ENCODE data around the gene ACYP2. TPM values are rescaled to one million over a fixed set of nuclear protein-coding genes. Genes with fewer than 3 reads are reported as not detected.

Gene ACYP2
- total RNA-seq, 4 donors from 2014 or later, result 3.7 to 15.1 (median 5.7) TPM

GRCh38 chr2:54194761-54195750 lies 79.6 kb downstream of the ACYP2 start:
- 91 to 93% methylated on average over 8 of the region's 8 CpGs for whole genome bisulfite sequencing, 2 donors
- DNase-seq, result no peak
- TF ChIP-seq POLR2A (IDR thresholded peaks at IDR 0.05), result no peak
- no peak for TF ChIP-seq CTCF (IDR thresholded peaks at IDR 0.05)
- Histone ChIP-seq H3K27ac (no peak overlapping the region), H3K9me3 (no peaks in the 10 kb centered on the region), H3K4me1 (no peaks in the 10 kb centered on the region), H3K4me3 (no peak overlapping the region), H3K27me3 (no peaks in the 10 kb centered on the region), H3K36me3 (no peaks in the 10 kb centered on the region)
- intact Hi-C loops (cut with DNase I), result no loop called here

GRCh38 chr2:54196646-54197045 lies 81.2 kb downstream of the ACYP2 start:
- no peak overlapping the region for H3K27ac ChIP-seq
- no peak for DNase-seq
- 90 to 93% methylated on average over 5 of the region's 5 CpGs for WGBS, 2 donors
- no peaks in the 10 kb centered on the region for H3K4me1 ChIP-seq
- no peaks in the 10 kb centered on the region for H3K27me3 ChIP-seq
- intact Hi-C loops (cut with DNase I), result no loop called here
- TF ChIP-seq CTCF (IDR thresholded peaks at IDR 0.05) (no peak), POLR2A (IDR thresholded peaks at IDR 0.05) (no peak)
- H3K9me3 ChIP-seq, result no peaks in the 10 kb centered on the region
- no peaks in the 10 kb centered on the region for H3K36me3 ChIP-seq
- no peak overlapping the region for H3K4me3 ChIP-seq

GRCh38 chr2:54204476-54204875 lies 89.1 kb downstream of the ACYP2 start:
- H3K4me3 ChIP-seq, result no peak overlapping the region
- H3K4me1 ChIP-seq, result peaks cover 0 to 26% (median 4%) of the 10 kb centered on the region in 3 donors
- intact Hi-C loops (cut with DNase I), result no loop called here
- WGBS, 2 donors, result 53 to 61% methylated on average over 2 of the region's 2 CpGs
- H3K27me3 ChIP-seq, result no peaks in the 10 kb centered on the region
- TF ChIP-seq POLR2A (IDR thresholded peaks at IDR 0.05) (no peak), CTCF (IDR thresholded peaks at IDR 0.05) (no peak)
- H3K27ac ChIP-seq, result no peak overlapping the region
- no peak for DNase-seq
- no peaks in the 10 kb centered on the region for H3K9me3 ChIP-seq
- no peaks in the 10 kb centered on the region for H3K36me3 ChIP-seq

- H3K27me3 ChIP-seq, result no peaks in the 10 kb centered on the region
- DNase-seq, result no peak
- no peaks in the 10 kb centered on the region for H3K9me3 ChIP-seq
- no peak overlapping the region for H3K27ac ChIP-seq
- peaks cover 0 to 28% (median 4%) of the 10 kb centered on the region in 3 donors for H3K4me1 ChIP-seq
- H3K36me3 ChIP-seq, result no peaks in the 10 kb centered on the region
- intact Hi-C loops (cut with DNase I), result no loop called here
- WGBS, 2 donors, result 32 to 53% methylated on average over 2 of the region's 2 CpGs
- TF ChIP-seq POLR2A (IDR thresholded peaks at IDR 0.05) (no peak), CTCF (IDR thresholded peaks at IDR 0.05) (peak in 5 of 6 experiments; percentile 23 to 61 (median 40))
- H3K4me3 ChIP-seq, result no peak overlapping the region
Observed at GRCh38 chr2:54206596-54206995, 91.2 kb downstream of the ACYP2 start.

GRCh38 chr2:54207666-54208195 lies 92.3 kb downstream of the ACYP2 start:
- no peak for DNase-seq
- intact Hi-C loops (cut with DNase I), result no loop called here
- H3K27ac ChIP-seq, result peak overlapping the region in 2 of 4 donors; percentile 7 to 36

More at GRCh38 chr2:54207666-54208195, 92.3 kb downstream of the ACYP2 start:
- TF ChIP-seq POLR2A (IDR thresholded peaks at IDR 0.05) (no peak), CTCF (IDR thresholded peaks at IDR 0.05) (no peak)
- Histone ChIP-seq H3K27me3 (no peaks in the 10 kb centered on the region), H3K9me3 (no peaks in the 10 kb centered on the region), H3K4me3 (no peak overlapping the region), H3K36me3 (no peaks in the 10 kb centered on the region), H3K4me1 (peaks cover 0 to 28% (median 4%) of the 10 kb centered on the region in 3 donors)
- WGBS, 2 donors, result 46 to 59% methylated on average over 3 of the region's 3 CpGs

All from esophagus squamous epithelium (tissue), 5 donors.